ENCODE measurements around the gene FRA10AC1.
A peak's percentile ranks its signal among the peaks of the same experiment; 100 is the strongest.

Gene FRA10AC1, protein sequence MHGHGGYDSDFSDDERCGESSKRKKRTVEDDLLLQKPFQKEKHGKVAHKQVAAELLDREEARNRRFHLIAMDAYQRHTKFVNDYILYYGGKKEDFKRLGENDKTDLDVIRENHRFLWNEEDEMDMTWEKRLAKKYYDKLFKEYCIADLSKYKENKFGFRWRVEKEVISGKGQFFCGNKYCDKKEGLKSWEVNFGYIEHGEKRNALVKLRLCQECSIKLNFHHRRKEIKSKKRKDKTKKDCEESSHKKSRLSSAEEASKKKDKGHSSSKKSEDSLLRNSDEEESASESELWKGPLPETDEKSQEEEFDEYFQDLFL

GRCh38 chr10:93702210-93703001 is at the start of gene FRA10AC1:
TSS of gene FRA10AC1 (minus strand) at chr10:93702592. CDS start at chr10:93700106, 2,486 bp downstream.
- DNase-seq, result peak; percentile 44 to 86

GRCh38 chr10:93751832-93752231 is 49.4 kb upstream of the FRA10AC1 start:
- peak in 1 of 2 experiments; percentile 11 for DNase-seq

- no peak for DNase-seq
Measured at GRCh38 chr10:93751124-93751523, 48.7 kb upstream of the FRA10AC1 start.

DNA sequence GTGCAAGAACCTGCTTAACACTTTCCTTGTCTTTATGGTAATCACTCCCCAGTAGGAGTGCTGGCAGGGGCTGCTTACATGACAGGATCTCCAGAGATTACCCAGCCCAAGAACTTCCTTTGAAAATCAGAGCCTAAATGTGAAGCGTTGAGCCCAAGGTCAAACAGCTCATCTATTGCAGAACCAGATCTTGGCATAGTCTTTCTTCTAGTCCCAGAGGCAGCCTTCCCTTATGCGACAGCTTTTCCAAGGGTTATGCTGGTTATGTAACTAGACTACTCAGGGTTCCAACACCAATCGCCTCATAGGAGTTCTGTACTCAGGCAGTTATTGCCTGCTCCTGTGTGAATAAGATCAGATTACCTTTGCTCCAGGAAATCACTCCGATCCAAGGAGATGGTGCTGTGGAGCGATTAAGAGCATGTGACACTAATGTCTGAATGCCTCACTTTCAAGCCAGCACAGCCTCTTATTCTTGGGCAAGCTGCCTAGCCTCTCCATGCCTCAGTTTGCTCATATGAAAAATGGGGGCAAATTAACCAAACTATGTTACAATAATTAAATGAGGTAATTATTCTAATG is 46.9 kb upstream of the FRA10AC1 start:
- DNase-seq, result no peak

- DNase-seq, result no peak
Measured at GRCh38 chr10:93746844-93747284, 44.5 kb upstream of the FRA10AC1 start.

DNA sequence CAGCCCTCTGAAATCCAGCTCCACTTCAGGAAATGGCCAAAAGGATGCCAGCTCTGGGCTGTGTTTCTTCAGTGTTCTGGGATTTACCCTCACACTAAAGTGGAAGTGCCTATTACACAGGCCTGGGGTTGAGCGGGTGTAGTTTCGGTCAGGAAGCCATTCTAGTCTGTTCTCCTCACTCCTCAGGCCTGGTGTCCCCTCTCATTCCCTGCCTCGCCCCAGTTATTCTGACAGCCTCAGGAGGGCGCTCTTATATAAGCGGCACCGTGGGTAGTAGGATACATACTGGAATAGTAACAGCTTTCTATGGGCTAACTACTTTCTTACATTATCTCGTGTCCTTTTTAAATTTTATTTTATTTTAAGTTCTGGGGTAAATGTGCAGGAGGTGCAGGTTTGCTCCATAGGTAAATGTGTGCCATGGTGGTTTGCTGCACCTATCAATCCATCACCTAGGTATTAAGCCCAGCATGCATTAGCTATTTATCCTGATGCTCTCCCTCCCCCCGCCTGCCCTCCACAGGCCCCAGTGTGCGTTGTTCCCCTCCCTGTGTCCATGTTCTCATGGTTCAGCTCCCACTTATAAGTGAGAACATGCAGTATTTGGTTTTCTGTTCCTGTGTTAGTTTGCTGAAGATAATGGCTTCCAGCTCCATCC is 43.1 kb upstream of the FRA10AC1 start:
- peak; percentile 21 to 22 for DNase-seq

GRCh38 chr10:93742633-93743349 is 40.4 kb upstream of the FRA10AC1 start:
- no peak for DNase-seq

GRCh38 chr10:93741367-93741766 is 39.0 kb upstream of the FRA10AC1 start:
- no peak for DNase-seq

DNA sequence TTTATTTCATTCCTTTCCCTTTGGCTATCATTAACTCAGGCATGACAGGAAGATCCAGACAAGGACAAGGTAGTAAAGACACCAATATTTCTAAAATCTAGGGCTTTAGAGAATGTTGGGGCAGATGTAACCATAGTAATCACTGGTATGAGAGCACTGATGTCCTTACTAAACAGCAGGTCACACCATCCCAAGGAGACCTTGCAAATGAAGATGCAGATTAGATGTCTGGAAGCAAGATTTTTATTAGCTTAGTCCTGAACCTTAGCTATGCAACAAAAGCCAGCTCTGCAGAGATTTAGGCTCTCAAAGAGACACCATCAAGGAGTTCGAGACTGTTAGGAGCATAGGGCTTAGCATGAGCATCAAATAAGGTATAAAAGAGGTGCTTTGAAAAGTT is 23.6 kb upstream of the FRA10AC1 start:
- DNase-seq, result no peak

- no peak for DNase-seq
Measured at GRCh38 chr10:93723153-93723552, 20.8 kb upstream of the FRA10AC1 start.

- no peak for DNase-seq
Measured at GRCh38 chr10:93722550-93722949, 20.2 kb upstream of the FRA10AC1 start.

GRCh38 chr10:93719901-93720300 is 17.5 kb upstream of the FRA10AC1 start:
- no peak for DNase-seq

- no peak for DNase-seq
Measured at GRCh38 chr10:93718937-93719725, 16.7 kb upstream of the FRA10AC1 start.

DNA sequence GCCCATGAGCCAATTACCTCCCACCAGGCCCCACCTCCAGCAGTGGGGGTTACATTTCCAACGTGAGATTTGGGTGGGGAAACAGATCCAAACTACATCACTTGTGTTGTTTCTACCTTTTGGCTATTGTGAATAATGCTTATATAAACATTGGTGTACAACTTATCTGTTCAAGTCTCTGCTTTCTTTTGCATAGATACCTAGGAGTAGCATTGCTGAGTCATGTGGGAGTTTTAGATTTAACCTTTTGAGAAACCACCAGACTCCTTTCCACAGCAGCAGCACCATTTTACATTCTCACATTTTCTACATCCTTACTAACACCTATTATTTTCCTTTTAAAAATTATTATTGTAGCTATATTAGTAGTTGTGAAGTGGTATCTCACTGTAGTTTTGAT is 14.4 kb upstream of the FRA10AC1 start:
- no peak for DNase-seq

- DNase-seq, result no peak
Measured at GRCh38 chr10:93715345-93715744, 13.0 kb upstream of the FRA10AC1 start.

- DNase-seq, result peak in 1 of 2 experiments; percentile 21
Measured at GRCh38 chr10:93712593-93712992, 10.2 kb upstream of the FRA10AC1 start.

- no peak for DNase-seq
Measured at GRCh38 chr10:93711891-93712290, 9.5 kb upstream of the FRA10AC1 start.

GRCh38 chr10:93710333-93710909 is 8.0 kb upstream of the FRA10AC1 start:
- DNase-seq, result no peak

- DNase-seq, result no peak
Measured at GRCh38 chr10:93707623-93708022, 5.2 kb upstream of the FRA10AC1 start.

DNA sequence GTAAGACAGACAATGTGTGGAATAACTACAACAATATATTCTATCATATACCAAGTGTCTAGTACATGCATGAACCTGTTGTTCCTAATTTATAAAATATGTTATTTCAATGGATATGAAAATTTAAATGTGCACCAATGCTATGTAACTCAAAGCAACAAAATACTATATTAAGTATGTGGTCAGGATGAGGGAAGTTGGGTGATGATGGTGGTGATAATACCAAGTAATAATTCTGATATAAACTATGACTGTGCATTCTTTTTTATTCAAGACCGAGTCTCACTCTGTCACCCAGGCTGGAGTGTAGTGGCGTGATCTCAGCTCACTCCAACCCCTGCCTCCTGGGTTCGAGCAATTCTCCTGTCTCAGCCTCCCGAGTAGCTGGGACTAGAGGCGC is 2.1 kb upstream of the FRA10AC1 start:
- DNase-seq, result no peak

DNA sequence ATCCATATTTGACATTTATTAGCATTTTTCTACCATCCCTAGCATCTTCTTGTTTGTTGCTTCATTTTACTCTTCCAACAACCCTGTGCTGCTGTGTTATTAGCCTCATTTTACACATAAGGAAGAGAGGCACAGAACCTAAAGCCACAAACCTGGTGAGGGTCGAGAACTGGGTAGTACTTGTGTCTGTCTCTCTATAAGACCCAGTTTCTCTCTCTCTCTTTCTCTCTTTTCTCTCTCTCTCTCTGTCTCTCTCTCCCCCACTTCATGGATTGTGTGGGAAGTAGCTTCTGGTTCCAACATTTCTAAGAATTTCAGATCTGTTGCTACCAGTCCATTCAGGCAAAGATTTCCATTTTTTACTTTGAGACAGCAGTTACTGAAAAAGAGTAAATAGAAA is 1.4 kb upstream of the FRA10AC1 start:
- no peak for DNase-seq
